H1 (cell line): Measurements from ENCODE around the gene PRR16. TPM values are rescaled to one million over a fixed set of nuclear protein-coding genes. Genes with fewer than 3 reads are reported as not detected.

Source experiments
- SP2 ChIP-seq: IDR thresholded peaks from 2 replicates; pipeline ENCODE4 v1.6.1; 2012; ENCODE audit warnings: mild to moderate bottlenecking, low read length, inconsistent platforms
- TBP ChIP-seq: IDR thresholded peaks from 2 replicates; pipeline ENCODE4 v1.6.1; 2011; ENCODE audit warnings: low read depth, low read length, improper control_type of control experiment
- polyA plus RNA-seq, 7 experiments: library from polyadenylated mRNA; depleted of rRNA in 3 of 7; stranded (reverse) in 5 of 7; unstranded in 2 of 7; fragments of >200 nt in 5 of 7; fragments of 200-250 nt in 2 of 7; gene quantifications; 1 replicate in 5 of 7; 2 replicates in 1 of 7; 4 replicates in 1 of 7; pipeline versions ENCODE4 v1.2.1 to v1.2.3, GENCODE V29; 2011 to 2013; ENCODE audit warnings: missing spikeins in 2 of 7, mixed read lengths in 2 of 7
- total RNA-seq: library from RNA; stranded (reverse); fragmentation: NEBNext Ultra II Directional; extraction: Animal tissue kit (Norgen Biotek cat#: 25700); gene quantifications from 2 replicates; pipeline ENCODE4 v1.2.1, GENCODE V29; 2021

PRR16 gene
- total and polyA plus RNA-seq, 2 of the 8 experiments (the other 6 are each of a cell fraction or from before 2014, with no cell fraction given): 0.73 to 1.6 TPM

- no peak for TF ChIP-seq TBP
- TF ChIP-seq SP2: no peak
Measured at GRCh38 chr5:120507197-120507596, 43.1 kb downstream of the PRR16 start (continued).
